ENCODE measurements around the gene ADK. TPM values are rescaled to one million over a fixed set of nuclear protein-coding genes. Genes with fewer than 3 reads are reported as not detected.

The ADK gene
- total RNA-seq, 2 experiments from 2014 or later, result 26.4 to 31.1 TPM

DNA sequence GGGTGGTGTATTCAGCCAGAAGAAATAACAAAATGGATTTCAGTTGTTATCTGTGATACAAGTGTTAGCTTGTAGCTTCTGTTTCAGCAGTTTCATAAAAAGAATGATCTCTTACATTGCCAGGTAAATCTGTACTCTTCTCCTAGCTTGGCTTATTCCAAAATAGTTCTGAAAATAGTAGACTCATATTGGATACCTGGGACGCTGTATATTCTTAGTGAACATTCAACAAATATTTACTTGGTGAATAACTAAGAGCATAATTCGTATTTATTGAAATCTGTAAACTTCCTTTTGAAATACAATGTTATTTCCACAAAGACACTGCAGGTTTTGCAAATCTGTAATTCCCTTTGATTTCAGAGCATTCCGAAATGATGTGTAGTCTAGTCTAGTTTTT lies 249.2 kb downstream of the ADK start:
- no TSS peak for BruUV-seq (replicated peaks)
- H3K4me2 ChIP-seq (ENCODE audit: low read length), result no peak overlapping the region
- intact Hi-C loops (cut with micrococcal nuclease; ENCODE audit: unreplicated experiment), result no loop called here
- no peak overlapping the region for H3K27ac ChIP-seq (ENCODE audit: low read depth, low read length, poor library complexity, severe bottlenecking)
- no peak overlapping the region for H3K4me3 ChIP-seq (ENCODE audit: low read depth, low read length, poor library complexity, severe bottlenecking)
- TF ChIP-seq, protein P1, sequence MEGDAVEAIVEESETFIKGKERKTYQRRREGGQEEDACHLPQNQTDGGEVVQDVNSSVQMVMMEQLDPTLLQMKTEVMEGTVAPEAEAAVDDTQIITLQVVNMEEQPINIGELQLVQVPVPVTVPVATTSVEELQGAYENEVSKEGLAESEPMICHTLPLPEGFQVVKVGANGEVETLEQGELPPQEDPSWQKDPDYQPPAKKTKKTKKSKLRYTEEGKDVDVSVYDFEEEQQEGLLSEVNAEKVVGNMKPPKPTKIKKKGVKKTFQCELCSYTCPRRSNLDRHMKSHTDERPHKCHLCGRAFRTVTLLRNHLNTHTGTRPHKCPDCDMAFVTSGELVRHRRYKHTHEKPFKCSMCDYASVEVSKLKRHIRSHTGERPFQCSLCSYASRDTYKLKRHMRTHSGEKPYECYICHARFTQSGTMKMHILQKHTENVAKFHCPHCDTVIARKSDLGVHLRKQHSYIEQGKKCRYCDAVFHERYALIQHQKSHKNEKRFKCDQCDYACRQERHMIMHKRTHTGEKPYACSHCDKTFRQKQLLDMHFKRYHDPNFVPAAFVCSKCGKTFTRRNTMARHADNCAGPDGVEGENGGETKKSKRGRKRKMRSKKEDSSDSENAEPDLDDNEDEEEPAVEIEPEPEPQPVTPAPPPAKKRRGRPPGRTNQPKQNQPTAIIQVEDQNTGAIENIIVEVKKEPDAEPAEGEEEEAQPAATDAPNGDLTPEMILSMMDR (conservative IDR thresholded peaks at IDR 0.05; ENCODE audit: low read length), result no peak
- TF ChIP-seq EZH2phosphoT487 (IDR thresholded peaks at IDR 0.05; ENCODE audit: borderline replicate concordance, low read depth, low read length), result no peak
- ChIA-PET CTCF (ENCODE audit: unreplicated experiment) (no interaction called here), POLR2A (no interaction called here)
- H3K36me3 ChIP-seq (ENCODE audit: insufficient read depth, low read length), result no peaks in the 10 kb centered on the region
- no peaks in the 10 kb centered on the region for H3K9me2 ChIP-seq (ENCODE audit: insufficient read depth, low read length)
- H3K79me2 ChIP-seq (ENCODE audit: insufficient read depth, low read depth, low read length), result no peaks in the 10 kb centered on the region
- no peaks in the 10 kb centered on the region for H3K9me3 ChIP-seq (ENCODE audit: low read length)
- H3K4me1 ChIP-seq (ENCODE audit: insufficient read depth, low read length, poor library complexity, severe bottlenecking), result no peaks in the 10 kb centered on the region
- no peak for DNase-seq (ENCODE audit: low spot score)
- no peaks in the 10 kb centered on the region for H4K20me1 ChIP-seq (ENCODE audit: insufficient read depth, low read length)
- H2AFZ ChIP-seq (ENCODE audit: low read length), result no peak overlapping the region

DNA sequence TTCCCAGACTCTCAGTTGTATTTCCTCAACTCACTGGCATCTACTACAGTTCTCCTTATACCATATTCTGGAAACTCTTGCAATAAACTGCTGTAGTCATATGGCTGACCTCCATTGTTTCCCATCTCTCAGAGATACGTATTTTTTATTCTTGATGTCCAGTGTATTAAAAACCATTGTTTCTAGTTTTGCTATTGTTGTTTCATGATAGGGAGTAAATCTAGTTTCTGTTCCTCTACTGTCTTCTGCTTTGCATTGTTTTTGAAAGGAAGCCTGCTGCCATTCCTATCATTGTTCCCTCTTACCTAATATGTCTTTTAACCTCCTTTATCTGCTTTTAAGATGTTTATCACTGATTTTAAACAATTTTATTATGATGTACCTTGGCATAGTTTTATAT lies 255.0 kb downstream of the ADK start:
- no peaks in the 10 kb centered on the region for H3K9me3 ChIP-seq (ENCODE audit: low read length)
- H3K4me2 ChIP-seq (ENCODE audit: low read length), result no peak overlapping the region
- CTCF ChIA-PET (ENCODE audit: unreplicated experiment), result no interaction called here
- peaks cover 7% of the 10 kb centered on the region; the same call in 1 of the 2 replicates for H3K36me3 ChIP-seq (ENCODE audit: insufficient read depth, low read length)
- no peak overlapping the region for H2AFZ ChIP-seq (ENCODE audit: low read length)
- peaks cover 7% of the 10 kb centered on the region for H3K4me1 ChIP-seq (ENCODE audit: insufficient read depth, low read length, poor library complexity, severe bottlenecking)
- TF ChIP-seq, protein P1 (conservative IDR thresholded peaks at IDR 0.05; ENCODE audit: low read length), result no peak
- no peak for TF ChIP-seq EZH2phosphoT487 (IDR thresholded peaks at IDR 0.05; ENCODE audit: borderline replicate concordance, low read depth, low read length)
- H4K20me1 ChIP-seq (ENCODE audit: insufficient read depth, low read length), result no peaks in the 10 kb centered on the region
- BruUV-seq (replicated peaks), result no TSS peak
- intact Hi-C loops (cut with micrococcal nuclease; ENCODE audit: unreplicated experiment), result no loop called here
- H3K9me2 ChIP-seq (ENCODE audit: insufficient read depth, low read length), result no peaks in the 10 kb centered on the region
- H3K79me2 ChIP-seq (ENCODE audit: insufficient read depth, low read depth, low read length), result no peaks in the 10 kb centered on the region
- POLR2A ChIA-PET, result no interaction called here
- H3K4me3 ChIP-seq (ENCODE audit: low read depth, low read length, poor library complexity, severe bottlenecking), result no peak overlapping the region
- no peak overlapping the region for H3K27ac ChIP-seq (ENCODE audit: low read depth, low read length, poor library complexity, severe bottlenecking)
- no peak for DNase-seq (ENCODE audit: low spot score)

DNA sequence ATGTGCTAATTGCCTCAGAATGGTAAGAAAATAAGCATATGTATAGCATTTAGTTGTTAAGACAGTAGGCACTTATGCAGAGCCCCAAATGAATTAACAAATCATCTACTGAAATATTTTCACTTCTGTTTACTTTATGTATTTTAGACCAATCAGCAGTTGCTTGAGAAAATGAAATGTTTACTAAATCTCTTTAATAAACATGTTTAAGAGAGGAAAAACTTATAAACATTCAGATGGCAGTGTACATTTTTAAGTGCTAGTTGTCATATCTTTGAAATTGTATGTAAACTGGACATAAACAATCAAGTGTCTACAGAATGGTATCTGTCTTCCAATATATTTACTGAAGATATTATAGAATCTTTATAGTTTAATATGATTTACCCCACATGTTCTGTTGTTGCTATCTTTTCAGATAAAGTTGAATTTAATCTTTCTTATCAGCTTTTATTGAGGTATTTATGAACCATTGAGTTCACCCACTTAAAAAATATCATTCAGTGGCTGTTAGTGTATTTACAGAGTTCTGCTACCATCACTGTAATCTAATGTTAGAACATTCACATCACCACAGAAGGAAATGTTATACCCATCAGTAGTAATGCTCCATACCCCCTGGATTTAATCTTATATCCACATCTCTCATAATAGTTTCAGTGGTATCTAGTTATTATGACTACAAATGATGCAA lies 264.3 kb downstream of the ADK start:
- Histone ChIP-seq H3K9me2 (ENCODE audit: insufficient read depth, low read length) (no peaks in the 10 kb centered on the region), H3K4me3 (ENCODE audit: low read depth, low read length, poor library complexity, severe bottlenecking) (no peak overlapping the region), H3K4me1 (ENCODE audit: insufficient read depth, low read length, poor library complexity, severe bottlenecking) (peaks cover 12% of the 10 kb centered on the region), H3K4me2 (ENCODE audit: low read length) (no peak overlapping the region), H4K20me1 (ENCODE audit: insufficient read depth, low read length) (no peaks in the 10 kb centered on the region), H3K36me3 (ENCODE audit: insufficient read depth, low read length) (0 out of 2 replicates have a peak, but pooled peaks cover under 1% of the 10 kb centered on the region), H3K79me2 (ENCODE audit: insufficient read depth, low read depth, low read length) (no peaks in the 10 kb centered on the region), H2AFZ (ENCODE audit: low read length) (no peak overlapping the region), H3K9me3 (ENCODE audit: low read length) (no peaks in the 10 kb centered on the region), H3K27ac (ENCODE audit: low read depth, low read length, poor library complexity, severe bottlenecking) (no peak overlapping the region)
- BruUV-seq (replicated peaks), result no TSS peak
- no peak for TF ChIP-seq EZH2phosphoT487 (IDR thresholded peaks at IDR 0.05; ENCODE audit: borderline replicate concordance, low read depth, low read length)
- TF ChIP-seq, protein P1 (conservative IDR thresholded peaks at IDR 0.05; ENCODE audit: low read length), result no peak
- POLR2A ChIA-PET, result no interaction called here
- no peak for DNase-seq (ENCODE audit: low spot score)
- intact Hi-C loops (cut with micrococcal nuclease; ENCODE audit: unreplicated experiment), result no loop called here
- CTCF ChIA-PET (ENCODE audit: unreplicated experiment), result no interaction called here

Measured in OCI-LY7 (cell line).